T-cell (primary cell): ENCODE data around the gene SPATS2. TPM values are rescaled to one million over a fixed set of nuclear protein-coding genes. Genes with fewer than 3 reads are reported as not detected.

Experiments used
- ATAC-seq, 4 experiments: fragments of 200-7000 bp in 3 of 4; fragments of 150-1000 bp in 1 of 4; cut with Tn5 transposase; replicated peaks in 1 of 4; 1 replicate in 3 of 4; 2 replicates in 1 of 4; pipeline ENCODE4 v1.10.0; 2021; ENCODE audit warnings: moderate library complexity in 3 of 4, mild to moderate bottlenecking in 2 of 4, moderate number of reproducible peaks in 1 of 4
- CTCF ChIA-PET, 2 donors: fragments of 300-600 bp; sonication (Branson Sonifier 250); formaldehyde crosslinking; loops; one replicate each; lab custom pipeline; 2022; ENCODE audit warnings: antibody characterized with exemption in 2 of 2; lab: Charles Lee
- POLR2A ChIA-PET, 2 donors: fragments of 300-600 bp; sonication (Branson Sonifier 250); formaldehyde crosslinking; loops; one replicate each; lab custom pipeline; 2022; ENCODE audit warnings: antibody characterized with exemption in 2 of 2; lab: Charles Lee
- DNase-seq, 35 experiments: peaks; one replicate each; pipeline versions ENCODE4 v3.0.0 to v3.0.0-alpha.2; 2013 to 2023
- H3K27ac ChIP-seq: one replicate; pipeline ENCODE4 v1.5.1; 2013; ENCODE audit warnings: low read length
- H3K27me3 ChIP-seq, 2 experiments: replicated peaks in 1 of 2; 1 replicate in 1 of 2; 2 replicates in 1 of 2; pipeline versions ENCODE4 v1.6.1 to v1.7.0; 2013; ENCODE audit warnings: low read length in 1 of 2, mixed read lengths in 1 of 2; ENCODE audit not compliant: control insufficient read depth in 2 of 2, insufficient read depth in 2 of 2; ENCODE audit errors: extremely low read depth in 1 of 2
- H3K36me3 ChIP-seq, 2 donors: 1 replicate in 1 of 2; 2 replicates in 1 of 2; pipeline versions ENCODE4 v1.6.1 to v1.7.0; 2013; ENCODE audit warnings: low read length in 1 of 2; ENCODE audit not compliant: control insufficient read depth in 2 of 2, insufficient read depth in 1 of 2; ENCODE audit errors: extremely low read depth in 1 of 2
- H3K4me1 ChIP-seq, 2 experiments: 1 replicate in 1 of 2; 2 replicates in 1 of 2; pipeline versions ENCODE4 v1.6.1 to v1.7.0; 2013; ENCODE audit warnings: low read length in 2 of 2, mixed read lengths in 1 of 2; ENCODE audit not compliant: insufficient read depth in 2 of 2, control insufficient read depth in 1 of 2; ENCODE audit errors: extremely low read depth in 1 of 2
- H3K4me3 ChIP-seq, 2 donors: 1 replicate in 1 of 2; 2 replicates in 1 of 2; pipeline versions ENCODE4 v1.5.1 to v1.7.0; 2013; ENCODE audit warnings: mild to moderate bottlenecking in 2 of 2, low read length in 1 of 2, moderate library complexity in 1 of 2; ENCODE audit not compliant: control insufficient read depth in 1 of 2; ENCODE audit errors: extremely low read depth in 1 of 2
- H3K9me3 ChIP-seq: 2 replicates; pipeline ENCODE4 v1.7.0; 2013
- H3K27ac Mint-ChIP-seq, 2 donors: one replicate each; pipeline ENCODE4 v1.8.0; 2020 to 2021; ENCODE audit warnings: mild to moderate bottlenecking in 2 of 2, mixed read lengths in 2 of 2
- H3K27me3 Mint-ChIP-seq, 2 donors: one replicate each; pipeline ENCODE4 v1.8.0; 2021 to 2022; ENCODE audit warnings: mixed read lengths in 2 of 2
- H3K36me3 Mint-ChIP-seq: one replicate; pipeline ENCODE4 v1.8.0; 2021; ENCODE audit warnings: mixed read lengths
- H3K4me1 Mint-ChIP-seq, 3 donors: one replicate each; pipeline ENCODE4 v1.8.0; 2020 to 2022; ENCODE audit warnings: mixed read lengths in 3 of 3, mild to moderate bottlenecking in 1 of 3
- H3K4me3 Mint-ChIP-seq, 3 donors: one replicate each; pipeline ENCODE4 v1.8.0; 2020 to 2022; ENCODE audit warnings: mild to moderate bottlenecking in 3 of 3, mixed read lengths in 3 of 3, moderate library complexity in 3 of 3
- H3K9me3 Mint-ChIP-seq, 3 donors: one replicate each; pipeline ENCODE4 v1.8.0; 2020 to 2022; ENCODE audit warnings: mixed read lengths in 3 of 3
- WGBS: methylation state at CpG from one replicate; pipeline ENCODE4 v1.1.5; 2013; ENCODE audit warnings: missing lambda C conversion rate; ENCODE audit not compliant: insufficient coverage; 5-methylcytosine and 5-hydroxymethylcytosine counted together
- total RNA-seq, 35 experiments: library from RNA in 6 of 35; stranded (reverse) in 6 of 35; fragments of 120-200 nt in 1 of 35; gene quantifications; one replicate each; pipeline versions ENCODE4 v1.2.1 to v1.2.4 and lab custom pipeline; 2013 to 2026

Gene SPATS2
- total RNA-seq, 5 donors from 2014 or later (not counting 1 experiment from before 2014, with no cell fraction given), result 5.4 to 11.4 (median 7.4) TPM

GRCh38 chr12:49462083-49462744 lies 95.0 kb downstream of the SPATS2 start:
- ChIA-PET POLR2A (no interaction called here), CTCF (interaction anchor here in 1 of 2 donors (0.6 kb wide), 1 partner anchor 19 kb away, joined by 9 read pairs; no protein-coding TSS in a partner anchor)
- Histone ChIP-seq H3K9me3 (no peaks in the 10 kb centered on the region), H3K27me3 (no peaks in the 10 kb centered on the region), H3K36me3 (peaks cover 0 to 4% of the 10 kb centered on the region in 2 donors), H3K4me3 (no peak overlapping the region), H3K4me1 (no peaks in the 10 kb centered on the region), H3K27ac (no peak overlapping the region)
- Mint-ChIP-seq H3K27ac (no peak overlapping the region), H3K9me3 (no peaks in the 10 kb centered on the region), H3K36me3 (peaks cover 10% of the 10 kb centered on the region), H3K4me3 (no peak overlapping the region), H3K4me1 (no peaks in the 10 kb centered on the region), H3K27me3 (no peaks in the 10 kb centered on the region)
- 87% methylated on average over 7 of the region's 11 CpGs for WGBS
- no peak for DNase-seq
- no peak for ATAC-seq

DNA sequence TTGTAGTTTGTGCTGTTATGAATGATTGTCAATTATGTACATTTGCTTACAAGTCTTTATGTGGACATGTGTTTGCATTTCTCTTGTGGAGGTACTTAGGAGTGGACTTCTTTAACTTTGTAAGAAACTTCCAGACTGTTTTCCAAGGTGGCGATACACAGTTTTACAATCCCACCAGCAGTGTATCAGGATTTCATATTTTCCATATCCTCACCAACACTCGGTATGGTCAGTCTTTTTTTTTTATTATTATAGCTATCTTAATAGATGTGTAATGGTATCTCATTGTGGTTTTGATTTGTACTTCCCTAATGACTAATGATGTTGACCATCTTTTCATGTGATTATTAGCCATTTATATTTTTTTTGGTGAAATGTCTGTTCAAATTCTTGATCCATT lies 97.9 kb downstream of the SPATS2 start:
- H3K4me3 ChIP-seq, result no peak overlapping the region
- no peak for ATAC-seq
- POLR2A ChIA-PET, result no interaction called here

DNA sequence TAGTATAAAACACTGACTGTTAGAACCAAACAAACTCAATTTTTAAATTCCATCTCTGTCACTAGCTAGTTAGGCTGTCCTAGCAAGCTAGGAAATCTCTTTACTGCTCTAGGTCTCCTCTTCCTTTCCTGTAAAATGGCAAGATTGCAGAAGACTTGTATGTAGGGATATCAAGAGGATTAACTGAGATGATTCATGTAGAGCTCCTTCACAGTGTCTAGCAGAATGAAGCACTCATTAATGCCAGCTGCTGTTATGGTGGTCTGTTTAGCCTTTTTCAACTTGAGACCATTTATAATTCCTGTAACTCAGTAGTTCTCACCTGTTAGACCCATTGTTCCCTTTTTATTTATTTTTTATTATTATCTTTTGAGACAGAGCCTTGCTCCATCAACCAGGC lies 103.7 kb downstream of the SPATS2 start:
- no peaks in the 10 kb centered on the region for H3K27me3 Mint-ChIP-seq
- no peaks in the 10 kb centered on the region for H3K36me3 Mint-ChIP-seq
- Histone ChIP-seq H3K36me3 (no peaks in the 10 kb centered on the region), H3K4me1 (no peaks in the 10 kb centered on the region), H3K4me3 (no peak overlapping the region), H3K9me3 (no peaks in the 10 kb centered on the region), H3K27me3 (no peaks in the 10 kb centered on the region), H3K27ac (no peak overlapping the region)
- CTCF ChIA-PET, result no interaction called here
- DNase-seq, result no peak
- H3K4me3 Mint-ChIP-seq, result no peak overlapping the region
- no peaks in the 10 kb centered on the region for H3K4me1 Mint-ChIP-seq
- POLR2A ChIA-PET, result no interaction called here
- no peaks in the 10 kb centered on the region for H3K9me3 Mint-ChIP-seq
- no peak for ATAC-seq
- no peak overlapping the region for H3K27ac Mint-ChIP-seq

More for the DNA sequence above, 97.9 kb downstream of the SPATS2 start:
- Histone ChIP-seq H3K36me3 (peaks cover 0 to 4% of the 10 kb centered on the region in 2 donors), H3K27me3 (no peaks in the 10 kb centered on the region), H3K4me1 (no peaks in the 10 kb centered on the region), H3K9me3 (no peaks in the 10 kb centered on the region), H3K27ac (no peak overlapping the region)
- H3K27me3 Mint-ChIP-seq, result no peaks in the 10 kb centered on the region
- H3K27ac Mint-ChIP-seq, result no peak overlapping the region
- no CpG with 5 or more reads among the region's 2 CpGs for WGBS
- no peaks in the 10 kb centered on the region for H3K4me1 Mint-ChIP-seq
- CTCF ChIA-PET, result interaction anchor here in 1 of 2 donors (0.7 kb wide), 1 partner anchor 75 kb away, joined by 6 read pairs; no protein-coding TSS in a partner anchor
- DNase-seq, result no peak
- H3K9me3 Mint-ChIP-seq, result no peaks in the 10 kb centered on the region
- peaks cover 9% of the 10 kb centered on the region for H3K36me3 Mint-ChIP-seq
- H3K4me3 Mint-ChIP-seq, result no peak overlapping the region

DNA sequence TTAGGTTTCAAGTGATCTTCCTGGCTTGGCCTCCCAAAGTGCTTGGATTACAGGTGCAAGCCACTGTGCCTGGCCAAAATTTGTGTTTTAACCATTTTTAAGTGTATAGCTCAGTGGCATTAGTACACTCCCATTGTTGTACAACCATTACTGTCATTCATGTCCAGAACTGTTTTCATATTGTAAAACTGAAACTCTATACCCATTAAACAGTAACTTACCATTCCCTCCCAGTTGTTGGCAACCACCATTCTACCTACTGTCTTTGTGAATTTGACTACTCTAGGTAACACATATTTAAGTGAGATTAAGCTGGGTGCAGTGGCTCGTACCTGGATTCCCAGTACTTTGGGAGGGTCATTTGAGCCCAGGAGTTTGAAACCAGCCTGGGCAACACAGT lies 104.3 kb downstream of the SPATS2 start:
- ATAC-seq (no peak), DNase-seq (no peak)
- WGBS, result no CpG with 5 or more reads among the region's 1 CpG
- H3K9me3 ChIP-seq, result no peaks in the 10 kb centered on the region
- no peak overlapping the region for H3K27ac Mint-ChIP-seq
- H3K36me3 Mint-ChIP-seq, result no peaks in the 10 kb centered on the region
- H3K4me3 Mint-ChIP-seq, result no peak overlapping the region
- no peak overlapping the region for H3K27ac ChIP-seq
- ChIA-PET CTCF (interaction anchor here in 1 of 2 donors (0.6 kb wide), 1 partner anchor 120 kb away, joined by 3 read pairs; no protein-coding TSS in a partner anchor), POLR2A (no interaction called here)
- H3K27me3 ChIP-seq, result no peaks in the 10 kb centered on the region
- H3K27me3 Mint-ChIP-seq, result no peaks in the 10 kb centered on the region
- no peaks in the 10 kb centered on the region for H3K36me3 ChIP-seq
- peaks cover 1 to 4% (median 2%) of the 10 kb centered on the region in 3 donors for H3K4me1 Mint-ChIP-seq
- no peaks in the 10 kb centered on the region for H3K9me3 Mint-ChIP-seq
- H3K4me3 ChIP-seq, result no peak overlapping the region
- H3K4me1 ChIP-seq, result no peaks in the 10 kb centered on the region

DNA sequence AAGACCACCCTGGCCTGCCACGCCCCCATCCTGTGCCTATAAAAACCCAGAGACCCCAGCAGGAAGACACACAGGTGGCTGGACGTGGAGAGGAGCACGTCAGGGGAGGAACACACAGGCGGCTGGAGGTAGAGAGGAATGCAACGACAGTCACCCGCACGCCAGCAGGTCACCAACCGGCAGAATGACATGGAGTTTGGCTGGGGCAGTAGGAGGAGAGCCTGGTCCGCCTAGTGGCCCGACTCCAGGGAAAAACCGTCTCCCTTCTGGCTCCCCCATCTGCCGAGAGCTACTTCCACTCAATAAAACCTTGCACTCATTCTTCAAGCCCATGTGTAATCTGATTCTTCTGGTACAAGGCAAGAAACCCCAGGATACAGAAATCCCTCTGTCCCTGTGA lies 108.8 kb downstream of the SPATS2 start:
- peaks cover 0 to 3% of the 10 kb centered on the region in 2 experiments for H3K4me1 ChIP-seq
- no peaks in the 10 kb centered on the region for H3K36me3 ChIP-seq
- no peak overlapping the region for H3K27ac ChIP-seq
- peaks cover 14 to 27% (median 17%) of the 10 kb centered on the region in 3 donors for H3K4me1 Mint-ChIP-seq
- no peaks in the 10 kb centered on the region for H3K9me3 ChIP-seq
- WGBS, result 93% methylated on average over 5 of the region's 12 CpGs
- no peaks in the 10 kb centered on the region for H3K9me3 Mint-ChIP-seq
- CTCF ChIA-PET, result no interaction called here
- H3K4me3 ChIP-seq, result no peak overlapping the region
- no peaks in the 10 kb centered on the region for H3K27me3 Mint-ChIP-seq
- H3K27ac Mint-ChIP-seq, result no peak overlapping the region
- no peaks in the 10 kb centered on the region for H3K27me3 ChIP-seq
- ATAC-seq, result no peak
- no peak for DNase-seq
- H3K36me3 Mint-ChIP-seq, result no peaks in the 10 kb centered on the region
- POLR2A ChIA-PET, result no interaction called here
- no peak overlapping the region for H3K4me3 Mint-ChIP-seq

- Histone ChIP-seq H3K4me3 (no peak overlapping the region), H3K27me3 (no peaks in the 10 kb centered on the region), H3K27ac (no peak overlapping the region), H3K4me1 (peaks cover 0 to 3% of the 10 kb centered on the region in 2 experiments), H3K9me3 (no peaks in the 10 kb centered on the region), H3K36me3 (no peaks in the 10 kb centered on the region)
- WGBS, result 100% methylated on average over 6 of the region's 10 CpGs
- H3K27ac Mint-ChIP-seq, result no peak overlapping the region
- no peak for DNase-seq
- POLR2A ChIA-PET, result interaction anchor here in 1 of 2 donors (0.6 kb wide), 1 partner anchor 20 kb away, joined by 3 read pairs; no protein-coding TSS in a partner anchor
- H3K4me1 Mint-ChIP-seq, result peaks cover 18 to 34% (median 22%) of the 10 kb centered on the region in 3 donors
- CTCF ChIA-PET, result no interaction called here
- H3K36me3 Mint-ChIP-seq, result no peaks in the 10 kb centered on the region
- H3K4me3 Mint-ChIP-seq, result no peak overlapping the region
- no peaks in the 10 kb centered on the region for H3K27me3 Mint-ChIP-seq
- H3K9me3 Mint-ChIP-seq, result no peaks in the 10 kb centered on the region
- ATAC-seq, result no peak
Measured at GRCh38 chr12:49478949-49479664, 111.8 kb downstream of the SPATS2 start.
